Left lung (tissue), 10 donors: ENCODE results near the gene BCAP31. TPM values are rescaled to one million over a fixed set of nuclear protein-coding genes. Genes with fewer than 3 reads are reported as not detected.
"Not testable (repeated sequence)": the region's sequence is repeated elsewhere in the genome, so short reads cannot be mapped to it uniquely, and the experiment has no call there.

ENCODE experiments used
- ATAC-seq: fragments of 200-7000 bp; cut with Tn5 transposase; one replicate; pipeline ENCODE4 v1.9.1; 2020; ENCODE audit warnings: moderate library complexity
- DNase-seq, 4 donors: peaks; one replicate each; pipeline ENCODE4 v3.0.0-alpha.2; 2013 to 2020
- H3K27ac ChIP-seq, 2 donors: fragments of 200-600 bp; sonication (generic) in 1 of 2; one replicate each; pipeline versions ENCODE4 v1.5.0 to v1.8.0; 2020 to 2021
- H3K27me3 ChIP-seq, 2 donors: fragments of 200-600 bp; sonication (generic) in 1 of 2; one replicate each; pipeline versions ENCODE4 v1.5.0 to v1.8.0; 2020 to 2021
- H3K36me3 ChIP-seq, 2 donors: fragments of 200-600 bp; sonication (generic) in 1 of 2; one replicate each; pipeline versions ENCODE4 v1.5.0 to v1.8.0; 2020 to 2021
- H3K4me1 ChIP-seq, 2 donors: fragments of 200-600 bp; one replicate each; pipeline ENCODE4 v1.8.0; 2021
- H3K4me3 ChIP-seq, 2 donors: fragments of 200-600 bp; sonication (generic) in 1 of 2; one replicate each; pipeline versions ENCODE4 v1.5.0 to v1.8.0; 2020 to 2021; ENCODE audit warnings: mild to moderate bottlenecking in 1 of 2
- H3K9me3 ChIP-seq, 2 donors: fragments of 200-600 bp; sonication (generic) in 1 of 2; one replicate each; pipeline versions ENCODE4 v1.5.0 to v1.8.0; 2020 to 2021
- intact Hi-C, 2 donors: fragments of 100-400 bp; cut with DNase I; formaldehyde crosslinking; loops; one replicate each; pipeline versions ENCODE4 v1.11.2 to v1.14.2; 2022
- polyA plus RNA-seq, 6 donors: library from polyadenylated mRNA; unstranded; fragments of 120-200 nt; gene quantifications; one replicate each; pipeline ENCODE4 v1.2.1, GENCODE V29; 2013; ENCODE audit not compliant: insufficient read length in 6 of 6
- total RNA-seq, 2 donors: library from RNA; stranded (reverse); fragmentation: NEBNext Ultra II Directional; extraction: Animal tissue kit (Norgen Biotek cat#: 25700); gene quantifications; one replicate each; pipeline ENCODE4 v1.2.1, GENCODE V29; 2021
- TF ChIP-seq, protein P1 (sequence below), 2 donors: fragments of 200-600 bp; sonication (generic) in 1 of 2; IDR thresholded peaks; one replicate each; pipeline versions ENCODE4 v1.5.0 to v1.8.0; 2021; ENCODE audit warnings: antibody characterized with exemption in 2 of 2
- donor health status: DM: no; HTN: yes; CAD: no.
- donor health status: DM: no; HTN: no; CAD: no.

Gene BCAP31
- total and polyA plus RNA-seq, 8 donors, result 126 to 243 (median 138) TPM

DNA sequence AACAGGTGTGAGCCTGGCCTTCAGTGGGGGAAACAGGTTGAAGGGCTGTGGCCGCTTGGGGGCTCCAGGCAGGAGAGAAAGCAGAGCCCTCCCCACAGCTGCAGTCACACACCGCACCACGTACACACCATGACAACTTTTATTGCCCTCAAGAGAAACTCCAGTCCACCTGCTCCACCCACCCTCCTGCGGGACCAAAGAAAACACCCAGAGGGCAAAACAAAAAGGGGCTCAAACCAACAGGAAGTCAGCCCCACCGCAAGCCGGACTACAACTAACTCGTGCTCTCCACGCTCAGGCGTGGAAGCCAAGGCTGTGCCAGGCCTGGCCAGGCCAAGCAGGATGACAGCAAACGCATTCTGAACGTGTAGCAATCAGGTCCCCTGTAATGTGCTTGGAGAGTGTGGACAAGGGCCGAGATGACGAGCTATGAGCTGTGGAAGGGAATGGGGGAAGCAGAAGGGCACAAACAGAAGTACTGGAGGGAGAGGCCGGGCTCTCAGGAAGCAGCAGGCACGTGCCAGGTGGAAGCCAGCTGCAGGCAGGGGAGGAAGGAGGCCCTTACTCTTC is 23.7 kb downstream of the BCAP31 start:
- Histone ChIP-seq H3K27me3 (no peaks in the 10 kb centered on the region), H3K4me1 (no peaks in the 10 kb centered on the region), H3K36me3 (peaks cover 0 to 72% of the 10 kb centered on the region in 2 donors), H3K9me3 (no peaks in the 10 kb centered on the region), H3K4me3 (no peak overlapping the region), H3K27ac (no peak overlapping the region)
- TF ChIP-seq, protein P1, sequence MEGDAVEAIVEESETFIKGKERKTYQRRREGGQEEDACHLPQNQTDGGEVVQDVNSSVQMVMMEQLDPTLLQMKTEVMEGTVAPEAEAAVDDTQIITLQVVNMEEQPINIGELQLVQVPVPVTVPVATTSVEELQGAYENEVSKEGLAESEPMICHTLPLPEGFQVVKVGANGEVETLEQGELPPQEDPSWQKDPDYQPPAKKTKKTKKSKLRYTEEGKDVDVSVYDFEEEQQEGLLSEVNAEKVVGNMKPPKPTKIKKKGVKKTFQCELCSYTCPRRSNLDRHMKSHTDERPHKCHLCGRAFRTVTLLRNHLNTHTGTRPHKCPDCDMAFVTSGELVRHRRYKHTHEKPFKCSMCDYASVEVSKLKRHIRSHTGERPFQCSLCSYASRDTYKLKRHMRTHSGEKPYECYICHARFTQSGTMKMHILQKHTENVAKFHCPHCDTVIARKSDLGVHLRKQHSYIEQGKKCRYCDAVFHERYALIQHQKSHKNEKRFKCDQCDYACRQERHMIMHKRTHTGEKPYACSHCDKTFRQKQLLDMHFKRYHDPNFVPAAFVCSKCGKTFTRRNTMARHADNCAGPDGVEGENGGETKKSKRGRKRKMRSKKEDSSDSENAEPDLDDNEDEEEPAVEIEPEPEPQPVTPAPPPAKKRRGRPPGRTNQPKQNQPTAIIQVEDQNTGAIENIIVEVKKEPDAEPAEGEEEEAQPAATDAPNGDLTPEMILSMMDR (IDR thresholded peaks at IDR 0.05), result no peak
- intact Hi-C loops, result no loop called here
- no peak for DNase-seq
- ATAC-seq, result no peak

DNA sequence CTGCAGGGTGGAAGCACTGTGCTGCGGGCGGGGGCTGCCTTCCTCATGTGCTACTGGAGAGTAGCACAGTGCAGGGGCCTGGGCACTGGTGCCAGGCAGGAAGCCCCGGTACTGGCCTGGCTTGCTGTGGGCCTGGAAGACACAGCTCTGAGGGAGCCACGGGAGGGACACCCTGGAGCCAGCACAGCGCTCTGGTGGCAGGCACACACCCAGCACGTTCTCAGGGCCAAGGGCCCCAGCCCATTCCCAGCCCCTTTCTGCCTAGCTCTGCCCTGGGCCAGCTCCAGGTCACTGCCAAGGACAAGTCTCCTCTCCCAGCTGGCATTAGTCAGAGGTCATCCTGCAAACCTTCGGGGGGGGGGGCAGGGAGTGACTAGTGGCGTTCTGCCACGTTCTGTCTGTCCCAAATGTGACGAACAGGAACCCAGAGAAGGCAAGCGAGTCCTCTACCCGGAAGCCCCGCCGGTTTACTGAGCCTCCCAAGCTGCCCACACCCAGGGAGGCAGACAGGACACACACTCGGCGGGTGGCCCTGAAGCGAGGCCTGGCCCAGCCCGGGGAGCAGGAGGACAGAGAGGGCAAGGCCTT is 24.3 kb downstream of the BCAP31 start:
- H3K27ac ChIP-seq, result not testable (repeated sequence)

DNA sequence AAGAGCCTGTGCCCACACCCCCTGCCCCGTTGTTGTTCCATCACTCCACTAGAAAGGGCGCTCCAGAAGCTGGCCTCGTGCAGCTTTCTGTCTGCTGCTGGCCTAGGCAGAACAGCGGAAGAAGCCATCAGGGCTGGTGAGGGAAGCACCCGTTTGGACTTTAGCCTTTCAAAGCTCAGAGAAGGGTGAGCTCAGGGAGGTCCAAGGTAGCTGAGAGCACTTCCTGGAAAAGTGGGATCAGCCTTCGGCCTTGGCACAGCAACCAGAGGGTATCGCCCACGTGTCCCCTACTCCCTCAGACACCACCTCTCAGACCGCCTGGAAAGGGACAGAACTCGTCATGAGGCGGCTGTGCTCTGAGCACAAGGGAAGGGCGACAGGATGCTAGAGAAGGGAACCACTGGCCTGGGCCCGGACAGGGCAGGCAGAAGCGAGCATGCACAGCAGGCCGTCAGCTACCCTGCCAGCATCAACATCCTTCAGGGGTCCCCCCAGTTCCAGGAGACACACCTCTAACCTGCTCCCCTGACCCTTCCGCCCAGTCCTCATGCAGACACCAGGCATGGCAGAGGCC is 24.9 kb downstream of the BCAP31 start:
- intact Hi-C loops, H3K9me3 ChIP-seq, ATAC-seq, H3K27me3 ChIP-seq, H3K4me1 ChIP-seq, DNase-seq, H3K4me3 ChIP-seq, H3K27ac ChIP-seq: not testable (repeated sequence)
- H3K36me3 ChIP-seq, result peaks cover 0 to 62% of the 10 kb centered on the region in 2 donors

More for the DNA sequence above, 24.3 kb downstream of the BCAP31 start:
- H3K9me3 ChIP-seq, H3K27me3 ChIP-seq, ATAC-seq, H3K4me1 ChIP-seq, H3K4me3 ChIP-seq, intact Hi-C loops, DNase-seq: not testable (repeated sequence)
- peaks cover 0 to 66% of the 10 kb centered on the region in 2 donors for H3K36me3 ChIP-seq

GRCh38 chrX:153697924-153698865 is 26.0 kb downstream of the BCAP31 start:
- TF ChIP-seq, protein P1 (IDR thresholded peaks at IDR 0.05), result no peak
- ATAC-seq (no peak), DNase-seq (no peak)
- intact Hi-C loops, result no loop called here
- H3K9me3 ChIP-seq, result no peaks in the 10 kb centered on the region
- no peaks in the 10 kb centered on the region for H3K27me3 ChIP-seq
- no peak overlapping the region for H3K4me3 ChIP-seq
- no peaks in the 10 kb centered on the region for H3K4me1 ChIP-seq
- peaks cover 0 to 51% of the 10 kb centered on the region in 2 donors for H3K36me3 ChIP-seq
- no peak overlapping the region for H3K27ac ChIP-seq

- H3K27ac ChIP-seq, H3K4me3 ChIP-seq, DNase-seq, ATAC-seq, H3K27me3 ChIP-seq, H3K4me1 ChIP-seq, H3K9me3 ChIP-seq, intact Hi-C loops: not testable (repeated sequence)
- H3K36me3 ChIP-seq, result peaks cover 0 to 41% of the 10 kb centered on the region in 2 donors
Measured at GRCh38 chrX:153696986-153697722, 27.0 kb downstream of the BCAP31 start.

DNA sequence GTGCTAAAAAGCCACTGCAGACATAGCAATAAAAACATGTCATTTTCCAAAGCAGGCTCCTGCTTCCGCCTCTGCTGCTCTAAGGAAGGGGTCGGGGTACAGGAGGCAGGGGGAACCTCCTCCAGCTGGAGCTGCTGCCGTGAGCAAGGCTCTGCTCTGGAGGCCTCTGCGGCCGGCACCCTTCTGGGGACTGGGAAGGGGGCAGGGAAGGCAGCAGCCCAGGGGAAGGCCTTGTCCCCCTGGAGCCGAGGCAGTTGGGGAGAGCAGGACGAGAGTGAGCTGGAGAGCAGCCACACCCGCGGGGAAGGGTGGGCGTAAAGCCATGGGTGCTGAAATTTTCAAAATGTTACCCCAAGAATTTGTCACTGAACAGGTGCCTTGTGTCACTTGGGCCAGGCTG is 27.6 kb downstream of the BCAP31 start:
- H3K9me3 ChIP-seq, ATAC-seq, H3K27ac ChIP-seq, H3K4me1 ChIP-seq, H3K27me3 ChIP-seq, H3K4me3 ChIP-seq, DNase-seq, intact Hi-C loops: not testable (repeated sequence)
- H3K36me3 ChIP-seq, result peaks cover 0 to 34% of the 10 kb centered on the region in 2 donors
